Urinary bladder (tissue), 4 donors: ENCODE measurements around the gene FMN1. TPM values are rescaled to one million over a fixed set of nuclear protein-coding genes. Genes with fewer than 3 reads are reported as not detected.

Source experiments
- DNase-seq: peaks from one replicate; pipeline ENCODE4 v3.0.0-alpha.2; 2015; ENCODE audit errors: extremely low spot score
- H3K27ac ChIP-seq: one replicate; pipeline ENCODE4 v1.5.1; 2013; ENCODE audit warnings: low read depth, mild to moderate bottlenecking, moderate library complexity
- H3K36me3 ChIP-seq: one replicate; pipeline ENCODE4 v1.6.1; 2013; ENCODE audit warnings: mild to moderate bottlenecking, moderate library complexity; ENCODE audit not compliant: insufficient read depth
- H3K4me1 ChIP-seq: one replicate; pipeline ENCODE4 v1.6.1; 2013; ENCODE audit warnings: mild to moderate bottlenecking, moderate library complexity; ENCODE audit not compliant: insufficient read depth
- H3K4me3 ChIP-seq: one replicate; pipeline ENCODE4 v1.5.1; 2013; ENCODE audit warnings: low read depth, low read length
- WGBS: extraction: QIAGEN DNeasy Blood & Tissue Kit; methylation state at CpG from one replicate; pipeline ENCODE4 v1.1.7; 2013; 5-methylcytosine and 5-hydroxymethylcytosine counted together
- polyA plus RNA-seq: library from polyadenylated mRNA; stranded (reverse); fragments of 200-250 nt; gene quantifications from one replicate; pipeline ENCODE4 v1.2.3, GENCODE V29; 2013
- total RNA-seq: library from RNA; depleted of rRNA; stranded (reverse); fragments of >200 nt; gene quantifications from one replicate; pipeline ENCODE4 v1.2.3, GENCODE V29; 2014
- donor health status: healthy with polysubstance abuse.
- donor health status: healthy.

Gene FMN1, protein sequence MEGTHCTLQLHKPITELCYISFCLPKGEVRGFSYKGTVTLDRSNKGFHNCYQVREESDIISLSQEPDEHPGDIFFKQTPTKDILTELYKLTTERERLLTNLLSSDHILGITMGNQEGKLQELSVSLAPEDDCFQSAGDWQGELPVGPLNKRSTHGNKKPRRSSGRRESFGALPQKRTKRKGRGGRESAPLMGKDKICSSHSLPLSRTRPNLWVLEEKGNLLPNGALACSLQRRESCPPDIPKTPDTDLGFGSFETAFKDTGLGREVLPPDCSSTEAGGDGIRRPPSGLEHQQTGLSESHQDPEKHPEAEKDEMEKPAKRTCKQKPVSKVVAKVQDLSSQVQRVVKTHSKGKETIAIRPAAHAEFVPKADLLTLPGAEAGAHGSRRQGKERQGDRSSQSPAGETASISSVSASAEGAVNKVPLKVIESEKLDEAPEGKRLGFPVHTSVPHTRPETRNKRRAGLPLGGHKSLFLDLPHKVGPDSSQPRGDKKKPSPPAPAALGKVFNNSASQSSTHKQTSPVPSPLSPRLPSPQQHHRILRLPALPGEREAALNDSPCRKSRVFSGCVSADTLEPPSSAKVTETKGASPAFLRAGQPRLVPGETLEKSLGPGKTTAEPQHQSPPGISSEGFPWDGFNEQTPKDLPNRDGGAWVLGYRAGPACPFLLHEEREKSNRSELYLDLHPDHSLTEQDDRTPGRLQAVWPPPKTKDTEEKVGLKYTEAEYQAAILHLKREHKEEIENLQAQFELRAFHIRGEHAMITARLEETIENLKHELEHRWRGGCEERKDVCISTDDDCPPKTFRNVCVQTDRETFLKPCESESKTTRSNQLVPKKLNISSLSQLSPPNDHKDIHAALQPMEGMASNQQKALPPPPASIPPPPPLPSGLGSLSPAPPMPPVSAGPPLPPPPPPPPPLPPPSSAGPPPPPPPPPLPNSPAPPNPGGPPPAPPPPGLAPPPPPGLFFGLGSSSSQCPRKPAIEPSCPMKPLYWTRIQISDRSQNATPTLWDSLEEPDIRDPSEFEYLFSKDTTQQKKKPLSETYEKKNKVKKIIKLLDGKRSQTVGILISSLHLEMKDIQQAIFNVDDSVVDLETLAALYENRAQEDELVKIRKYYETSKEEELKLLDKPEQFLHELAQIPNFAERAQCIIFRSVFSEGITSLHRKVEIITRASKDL (N-terminal part only)
- 6.2 TPM for total RNA-seq
- polyA plus RNA-seq = 0.95 TPM

DNA sequence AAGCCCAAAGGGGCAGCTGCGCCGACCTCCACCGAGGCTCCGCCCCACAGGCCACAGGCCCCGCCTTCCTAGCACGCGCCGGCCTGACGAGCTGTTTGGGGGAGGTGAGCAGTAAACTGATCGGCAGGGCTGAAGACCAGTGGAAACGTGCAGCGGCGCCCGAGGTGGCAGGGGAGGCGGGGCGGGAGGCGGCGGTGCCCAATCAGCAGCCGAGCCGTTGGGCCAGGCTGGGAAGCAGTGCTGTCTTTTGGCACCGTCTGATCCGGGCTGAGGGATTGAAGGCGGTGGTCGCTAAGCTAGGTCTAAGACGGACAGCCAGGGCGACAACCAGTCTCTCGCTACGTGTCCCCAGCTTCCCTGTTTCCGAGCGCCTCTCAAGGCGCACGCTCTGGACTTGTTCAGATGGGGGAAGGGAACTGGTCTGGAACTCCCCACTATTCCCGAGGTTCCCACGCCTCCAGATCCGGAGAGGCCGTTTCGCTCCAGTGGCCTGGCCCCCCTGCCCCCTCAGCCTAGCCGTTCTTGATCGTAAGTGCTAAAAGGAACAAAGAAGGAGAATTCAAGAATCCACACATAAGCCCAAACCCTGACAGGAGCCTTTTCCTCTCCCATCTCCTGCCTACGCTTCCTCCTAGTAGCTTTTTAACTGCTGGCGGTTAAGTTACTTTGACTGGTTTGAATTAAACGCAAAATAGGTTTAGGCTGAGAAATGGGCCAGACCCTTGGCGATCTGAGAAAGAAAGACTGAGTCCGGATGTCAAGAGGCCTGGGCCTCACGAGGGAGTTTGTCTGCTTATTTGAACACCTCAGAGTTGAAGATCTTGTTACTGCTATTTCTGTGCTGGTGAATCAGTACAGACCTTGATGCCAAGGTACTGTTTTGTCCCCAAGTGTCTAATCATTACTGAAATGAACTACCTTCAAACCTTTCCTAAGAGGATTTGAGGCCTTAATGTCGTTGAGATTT lies at the start of gene FMN1:
FMN1 (minus strand) TSS at position 11 of the 967 bp plus-strand sequence. CDS start 39,800 bp downstream, outside the sequence.
- 9% methylated on average over 46 of the region's 46 CpGs for WGBS
- peak; percentile 66 for DNase-seq
- H3K36me3 ChIP-seq = no peaks in the 10 kb centered on the region
- H3K4me1 ChIP-seq = no peaks in the 10 kb centered on the region
- H3K4me3 ChIP-seq = peak within 1 kb of the TSS; percentile 9
- no peak within 1 kb of the TSS for H3K27ac ChIP-seq

- DNase-seq = no peak
- Histone ChIP-seq H3K36me3 (no peaks in the 10 kb centered on the region), H3K27ac (no peak overlapping the region), H3K4me3 (no peak overlapping the region), H3K4me1 (no peaks in the 10 kb centered on the region)
- WGBS = 92% methylated on average over 1 of the region's 1 CpG
Measured at GRCh38 chr15:33243869-33244268, 49.4 kb upstream of the FMN1 start.

DNA sequence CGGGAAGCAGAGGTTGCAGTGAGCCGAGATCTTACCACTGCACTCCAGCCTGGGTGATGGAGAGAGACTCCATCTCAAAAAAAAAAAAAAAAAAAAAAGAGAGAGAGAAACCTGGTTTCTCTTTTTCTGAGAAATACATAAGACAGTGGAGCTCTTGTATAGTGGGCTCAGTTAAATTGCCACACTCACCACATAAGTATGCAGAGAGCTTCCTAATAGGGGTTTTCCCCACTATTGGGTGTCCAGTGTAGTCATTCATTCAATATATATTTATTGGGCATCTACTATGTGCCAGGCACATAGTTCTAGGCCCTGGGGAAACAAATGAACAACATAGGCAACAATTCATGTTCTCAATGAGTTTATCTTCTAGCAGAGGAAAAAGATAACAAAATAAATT lies 48.9 kb upstream of the FMN1 start:
- no peak overlapping the region for H3K4me3 ChIP-seq
- WGBS = 90% methylated on average over 2 of the region's 2 CpGs
- H3K36me3 ChIP-seq = no peaks in the 10 kb centered on the region
- no peak for DNase-seq
- H3K27ac ChIP-seq = no peak overlapping the region
- no peaks in the 10 kb centered on the region for H3K4me1 ChIP-seq

GRCh38 chr15:33242669-33243191 lies 48.2 kb upstream of the FMN1 start:
- 82% methylated on average over 5 of the region's 5 CpGs for WGBS
- H3K36me3 ChIP-seq = no peaks in the 10 kb centered on the region
- no peak for DNase-seq
- H3K4me3 ChIP-seq = no peak overlapping the region
- no peak overlapping the region for H3K27ac ChIP-seq
- H3K4me1 ChIP-seq = no peaks in the 10 kb centered on the region

DNA sequence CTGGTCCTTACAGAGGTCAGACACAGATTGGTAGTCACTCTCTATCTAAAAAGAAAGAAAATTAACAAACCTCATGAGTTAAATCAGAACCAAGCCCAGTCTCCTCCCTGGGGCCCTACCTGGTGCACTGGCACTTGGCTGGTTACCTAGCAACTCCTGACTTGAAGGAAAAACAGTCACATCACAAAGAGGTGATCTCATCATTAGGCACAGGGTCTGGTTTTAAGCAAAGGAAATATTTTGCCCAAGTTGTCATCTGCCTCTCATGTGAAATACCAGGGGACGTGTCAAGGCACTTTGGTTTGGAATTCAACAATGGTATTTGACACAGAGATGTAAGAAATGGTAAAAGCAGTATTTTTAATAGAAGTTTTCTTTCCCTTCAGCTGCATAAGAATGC lies 47.7 kb upstream of the FMN1 start:
- 61% methylated on average over 1 of the region's 1 CpG for WGBS
- H3K4me3 ChIP-seq = no peak overlapping the region
- no peak for DNase-seq
- H3K4me1 ChIP-seq = no peaks in the 10 kb centered on the region
- no peaks in the 10 kb centered on the region for H3K36me3 ChIP-seq
- no peak overlapping the region for H3K27ac ChIP-seq

DNA sequence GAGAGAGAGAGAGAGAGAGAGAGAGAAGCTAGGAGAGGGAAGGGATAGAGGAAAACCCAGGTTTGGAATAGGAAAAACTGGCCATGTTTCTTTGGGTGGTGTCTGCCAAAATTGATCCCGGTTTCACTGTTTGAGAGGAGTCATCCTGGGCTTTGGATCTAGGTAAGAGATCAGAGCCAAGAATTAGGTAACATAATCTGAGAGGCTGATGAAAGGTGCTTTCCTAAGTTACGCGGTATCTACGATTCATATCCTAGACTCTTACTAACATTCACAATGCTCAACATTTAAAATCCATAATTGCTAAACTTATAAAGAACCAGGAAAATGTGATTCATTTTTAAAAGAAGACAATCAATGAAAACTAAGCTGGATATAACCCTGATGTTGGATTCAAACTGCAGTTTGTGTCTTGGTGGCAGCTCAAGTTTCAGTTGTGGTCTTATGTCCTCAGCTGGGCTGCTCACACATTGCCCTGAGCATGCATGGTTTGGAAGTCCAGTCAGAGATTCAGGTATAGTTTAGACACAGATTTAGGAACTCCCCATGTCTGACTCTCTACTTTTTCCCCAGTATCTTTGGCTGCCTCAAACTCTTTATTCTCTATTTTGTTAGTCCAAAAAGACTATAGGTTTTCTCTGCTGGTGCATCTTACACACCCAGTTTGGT lies 42.5 kb upstream of the FMN1 start:
- Histone ChIP-seq H3K27ac (no peak overlapping the region), H3K4me1 (no peaks in the 10 kb centered on the region), H3K36me3 (no peaks in the 10 kb centered on the region), H3K4me3 (no peak overlapping the region)
- 83% methylated on average over 4 of the region's 4 CpGs for WGBS
- no peak for DNase-seq

- Histone ChIP-seq H3K27ac (no peak overlapping the region), H3K4me3 (no peak overlapping the region), H3K36me3 (no peaks in the 10 kb centered on the region), H3K4me1 (no peaks in the 10 kb centered on the region)
- no peak for DNase-seq
- WGBS = 56% methylated on average over 5 of the region's 5 CpGs
Measured at GRCh38 chr15:33234020-33234461, 39.5 kb upstream of the FMN1 start.

GRCh38 chr15:33226559-33227181 lies 32.2 kb upstream of the FMN1 start:
- DNase-seq = no peak
- no peak overlapping the region for H3K27ac ChIP-seq
- H3K36me3 ChIP-seq = no peaks in the 10 kb centered on the region
- H3K4me3 ChIP-seq = no peak overlapping the region
- no peaks in the 10 kb centered on the region for H3K4me1 ChIP-seq
- 85% methylated on average over 3 of the region's 3 CpGs for WGBS

- no peaks in the 10 kb centered on the region for H3K36me3 ChIP-seq
- no peak overlapping the region for H3K4me3 ChIP-seq
- H3K4me1 ChIP-seq = no peaks in the 10 kb centered on the region
- 65% methylated on average over 2 of the region's 2 CpGs for WGBS
- no peak overlapping the region for H3K27ac ChIP-seq
- DNase-seq = no peak
Measured at GRCh38 chr15:33218071-33218491, 23.6 kb upstream of the FMN1 start.

GRCh38 chr15:33215941-33216872 lies 21.7 kb upstream of the FMN1 start:
- Histone ChIP-seq H3K36me3 (no peaks in the 10 kb centered on the region), H3K4me3 (no peak overlapping the region), H3K27ac (no peak overlapping the region), H3K4me1 (no peaks in the 10 kb centered on the region)
- WGBS = 89% methylated on average over 3 of the region's 3 CpGs
- DNase-seq = no peak
